Measurements from ENCODE around the gene PACSIN2.

The PACSIN2 gene

GRCh38 chr22:42994276-42994916 lies 20.6 kb downstream of the PACSIN2 start:
- no peak for TF ChIP-seq CTCF (IDR thresholded peaks at IDR 0.05; ENCODE audit: low read depth, low read length, missing control alignments)
- in situ Hi-C loops (cut with HindIII; ENCODE audit: low sequenced_read_pairs) = no loop called here
- no peak for DNase-seq (ENCODE audit: low read depth)
- H3K4me3 ChIP-seq (ENCODE audit: low read depth, low read length) = peak overlapping the region; percentile 6

- in situ Hi-C loops (cut with HindIII; ENCODE audit: low sequenced_read_pairs) = no loop called here
- no peak overlapping the region for H3K4me3 ChIP-seq (ENCODE audit: low read depth, low read length)
- no peak for TF ChIP-seq CTCF (IDR thresholded peaks at IDR 0.05; ENCODE audit: low read depth, low read length, missing control alignments)
- DNase-seq (ENCODE audit: low read depth) = no peak
Measured at GRCh38 chr22:42993651-42994275, 21.2 kb downstream of the PACSIN2 start.

- no peak for TF ChIP-seq CTCF (IDR thresholded peaks at IDR 0.05; ENCODE audit: low read depth, low read length, missing control alignments)
- no peak overlapping the region for H3K4me3 ChIP-seq (ENCODE audit: low read depth, low read length)
- in situ Hi-C loops (cut with HindIII; ENCODE audit: low sequenced_read_pairs) = no loop called here
- no peak for DNase-seq (ENCODE audit: low read depth)
Measured at GRCh38 chr22:42992886-42993479, 22.0 kb downstream of the PACSIN2 start.

- no peak overlapping the region for H3K4me3 ChIP-seq (ENCODE audit: low read depth, low read length)
- in situ Hi-C loops (cut with HindIII; ENCODE audit: low sequenced_read_pairs) = no loop called here
- DNase-seq (ENCODE audit: low read depth) = no peak
- TF ChIP-seq CTCF (IDR thresholded peaks at IDR 0.05; ENCODE audit: low read depth, low read length, missing control alignments) = no peak
Measured at GRCh38 chr22:42992092-42992491, 22.9 kb downstream of the PACSIN2 start.

- in situ Hi-C loops (cut with HindIII; ENCODE audit: low sequenced_read_pairs) = no loop called here
- no peak overlapping the region for H3K4me3 ChIP-seq (ENCODE audit: low read depth, low read length)
- no peak for TF ChIP-seq CTCF (IDR thresholded peaks at IDR 0.05; ENCODE audit: low read depth, low read length, missing control alignments)
- no peak for DNase-seq (ENCODE audit: low read depth)
Measured at GRCh38 chr22:42991010-42991651, 23.8 kb downstream of the PACSIN2 start.

GRCh38 chr22:42990131-42990838 lies 24.7 kb downstream of the PACSIN2 start:
- no peak overlapping the region for H3K4me3 ChIP-seq (ENCODE audit: low read depth, low read length)
- peak; percentile 43 for TF ChIP-seq CTCF (IDR thresholded peaks at IDR 0.05; ENCODE audit: low read depth, low read length, missing control alignments)
- no peak for DNase-seq (ENCODE audit: low read depth)
- in situ Hi-C loops (cut with HindIII; ENCODE audit: low sequenced_read_pairs) = no loop called here
